ENCODE data around the gene MBD2. TPM values are rescaled to one million over a fixed set of nuclear protein-coding genes. Genes with fewer than 3 reads are reported as not detected.

Gene MBD2
- total RNA-seq, 4 donors from 2014 or later: 54.2 to 63.5 (median 59.5) TPM

DNA sequence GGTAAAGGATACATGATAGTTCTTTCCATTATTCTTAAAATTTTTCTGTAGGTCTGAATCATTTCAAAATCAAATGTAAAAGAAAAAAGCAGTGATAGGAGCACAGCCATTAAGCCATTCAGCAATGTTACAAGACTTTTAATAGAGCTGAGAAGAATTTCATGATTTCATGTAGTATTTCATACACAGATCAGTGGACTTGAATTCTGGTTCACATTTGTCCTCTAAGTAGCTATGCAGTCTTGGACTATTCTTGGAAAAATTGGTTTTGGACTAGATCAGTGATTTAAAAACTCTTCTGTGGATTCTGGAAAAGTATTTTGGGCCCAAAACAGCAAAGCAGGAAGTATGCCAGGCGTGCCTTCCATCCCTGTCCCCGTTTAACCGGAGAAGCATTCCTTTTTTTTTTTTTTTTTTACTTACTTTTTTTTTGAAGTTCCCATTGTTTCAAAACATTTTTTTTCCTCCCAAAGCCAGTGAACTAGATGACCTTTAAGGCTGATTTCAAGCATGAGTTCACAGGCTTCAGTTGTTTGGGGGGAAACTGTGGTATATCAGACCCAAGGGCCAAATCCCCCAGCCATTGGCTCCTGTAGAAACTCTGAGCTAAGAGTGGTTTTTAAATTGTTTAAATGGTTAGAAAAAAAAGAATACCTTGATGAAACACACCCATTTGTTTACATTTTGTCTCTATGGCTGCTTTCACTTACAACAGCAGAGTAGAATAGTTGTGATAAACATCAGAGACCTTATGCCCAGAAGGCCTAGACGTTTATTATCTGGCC lies 27.3 kb upstream of the MBD2 start:
- 24 to 32% methylated on average over 4 of the region's 4 CpGs for WGBS, 2 donors
- TF ChIP-seq POLR2A (IDR thresholded peaks at IDR 0.05): no peak
- TF ChIP-seq, protein P1, sequence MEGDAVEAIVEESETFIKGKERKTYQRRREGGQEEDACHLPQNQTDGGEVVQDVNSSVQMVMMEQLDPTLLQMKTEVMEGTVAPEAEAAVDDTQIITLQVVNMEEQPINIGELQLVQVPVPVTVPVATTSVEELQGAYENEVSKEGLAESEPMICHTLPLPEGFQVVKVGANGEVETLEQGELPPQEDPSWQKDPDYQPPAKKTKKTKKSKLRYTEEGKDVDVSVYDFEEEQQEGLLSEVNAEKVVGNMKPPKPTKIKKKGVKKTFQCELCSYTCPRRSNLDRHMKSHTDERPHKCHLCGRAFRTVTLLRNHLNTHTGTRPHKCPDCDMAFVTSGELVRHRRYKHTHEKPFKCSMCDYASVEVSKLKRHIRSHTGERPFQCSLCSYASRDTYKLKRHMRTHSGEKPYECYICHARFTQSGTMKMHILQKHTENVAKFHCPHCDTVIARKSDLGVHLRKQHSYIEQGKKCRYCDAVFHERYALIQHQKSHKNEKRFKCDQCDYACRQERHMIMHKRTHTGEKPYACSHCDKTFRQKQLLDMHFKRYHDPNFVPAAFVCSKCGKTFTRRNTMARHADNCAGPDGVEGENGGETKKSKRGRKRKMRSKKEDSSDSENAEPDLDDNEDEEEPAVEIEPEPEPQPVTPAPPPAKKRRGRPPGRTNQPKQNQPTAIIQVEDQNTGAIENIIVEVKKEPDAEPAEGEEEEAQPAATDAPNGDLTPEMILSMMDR (IDR thresholded peaks at IDR 0.05): no peak
- intact Hi-C loops (cut with DNase I; ENCODE audit: low total_unique reads): no loop called here
- no peak for DNase-seq (ENCODE audit: low spot score in 2 of 2)
- no peak overlapping the region for H3K4me3 ChIP-seq (ENCODE audit: low read depth, poor library complexity, severe bottlenecking)

DNA sequence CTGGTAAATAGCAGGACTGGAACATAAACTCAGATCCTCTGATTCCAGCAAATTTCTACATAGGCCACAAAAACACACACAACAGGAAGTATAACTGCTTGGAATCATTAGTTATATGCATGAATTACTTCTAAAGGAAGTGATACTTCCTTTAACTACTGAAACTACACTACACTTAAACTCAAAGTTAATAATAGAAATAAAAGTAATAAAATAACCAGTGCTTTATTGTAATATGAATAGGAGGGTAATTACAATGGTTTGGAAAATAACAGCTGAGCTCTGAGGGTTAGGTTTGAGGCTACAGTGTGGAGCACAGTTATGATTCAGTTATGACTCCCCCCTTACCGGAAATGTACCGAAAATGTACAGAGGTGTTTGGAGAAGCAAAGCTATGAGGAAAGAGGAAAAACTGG lies 26.4 kb upstream of the MBD2 start:
- no peak for DNase-seq (ENCODE audit: low spot score in 2 of 2)
- intact Hi-C loops (cut with DNase I; ENCODE audit: low total_unique reads): no loop called here
- TF ChIP-seq POLR2A (IDR thresholded peaks at IDR 0.05): no peak
- TF ChIP-seq, protein P1 (IDR thresholded peaks at IDR 0.05): no peak
- no peak overlapping the region for H3K4me3 ChIP-seq (ENCODE audit: low read depth, poor library complexity, severe bottlenecking)
- 69 to 87% methylated on average over 2 of the region's 2 CpGs for WGBS, 2 donors

GRCh38 chr18:54247511-54248175 lies 23.2 kb upstream of the MBD2 start:
- no peak overlapping the region for H3K4me3 ChIP-seq (ENCODE audit: low read depth, poor library complexity, severe bottlenecking)
- intact Hi-C loops (cut with DNase I; ENCODE audit: low total_unique reads): no loop called here
- WGBS, 2 donors: 35 to 45% methylated on average over 9 of the region's 9 CpGs
- DNase-seq (ENCODE audit: low spot score in 2 of 2): no peak
- TF ChIP-seq POLR2A (IDR thresholded peaks at IDR 0.05): no peak
- TF ChIP-seq, protein P1 (IDR thresholded peaks at IDR 0.05): no peak

DNA sequence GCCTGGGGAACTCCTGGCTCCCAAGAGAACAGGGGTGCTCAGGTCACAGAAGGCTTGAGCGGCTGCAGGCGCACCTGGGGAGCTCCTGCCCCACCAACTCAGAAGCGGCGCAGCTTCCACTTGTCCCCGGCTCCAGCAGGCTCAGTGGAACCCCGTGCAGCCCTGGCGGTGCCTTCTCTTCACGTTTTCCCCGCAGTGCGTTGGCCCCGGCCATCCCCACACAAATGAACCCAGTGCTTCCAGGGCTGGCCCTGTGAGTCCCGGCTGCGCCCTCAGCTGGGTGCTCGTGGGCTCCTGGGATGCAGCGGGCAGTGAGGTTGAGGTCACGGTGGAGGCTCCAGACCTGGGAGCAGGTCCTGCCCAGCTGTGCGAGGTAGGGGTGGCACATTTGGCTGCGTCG lies 17.9 kb upstream of the MBD2 start:
- TF ChIP-seq, protein P1 (IDR thresholded peaks at IDR 0.05): no peak
- TF ChIP-seq POLR2A (IDR thresholded peaks at IDR 0.05): no peak
- no peak overlapping the region for H3K4me3 ChIP-seq (ENCODE audit: low read depth, poor library complexity, severe bottlenecking)
- intact Hi-C loops (cut with DNase I; ENCODE audit: low total_unique reads): no loop called here
- DNase-seq (ENCODE audit: low spot score in 2 of 2): no peak
- WGBS, 2 donors: 91 to 92% methylated on average over 5 to 18 of the region's 19 CpGs

GRCh38 chr18:54241483-54241882 lies 17.0 kb upstream of the MBD2 start:
- no peak for DNase-seq (ENCODE audit: low spot score in 2 of 2)
- WGBS, 2 donors: 69 to 100% methylated on average over 4 of the region's 4 CpGs
- H3K4me3 ChIP-seq (ENCODE audit: low read depth, poor library complexity, severe bottlenecking): no peak overlapping the region
- intact Hi-C loops (cut with DNase I; ENCODE audit: low total_unique reads): no loop called here
- TF ChIP-seq POLR2A (IDR thresholded peaks at IDR 0.05): no peak

- H3K4me3 ChIP-seq (ENCODE audit: low read depth, poor library complexity, severe bottlenecking): no peak overlapping the region
- WGBS, 2 donors: 69 to 74% methylated on average over 9 to 11 of the region's 13 CpGs
- DNase-seq (ENCODE audit: low spot score in 2 of 2): peak in 1 of 2 donors; percentile 89
- TF ChIP-seq, protein P1 (IDR thresholded peaks at IDR 0.05): no peak
- intact Hi-C loops (cut with DNase I; ENCODE audit: low total_unique reads): no loop called here
These were observed 16.2 kb upstream of the MBD2 start for GRCh38 chr18:54240629-54241107.
